Germinal center (tissue), 1 donor: Measurements from ENCODE around the gene GAPDH.
A peak's percentile ranks its signal among the peaks of the same experiment; 100 is the strongest.
"Not testable (repeated sequence)": the region's sequence is repeated elsewhere in the genome, so short reads cannot be mapped to it uniquely, and the experiment has no call there.

Source experiments
- DNase-seq: peaks from one replicate; pipeline ENCODE4 v3.0.0; 2012; ENCODE audit warnings: mixed read lengths, low spot score

GAPDH gene

DNA sequence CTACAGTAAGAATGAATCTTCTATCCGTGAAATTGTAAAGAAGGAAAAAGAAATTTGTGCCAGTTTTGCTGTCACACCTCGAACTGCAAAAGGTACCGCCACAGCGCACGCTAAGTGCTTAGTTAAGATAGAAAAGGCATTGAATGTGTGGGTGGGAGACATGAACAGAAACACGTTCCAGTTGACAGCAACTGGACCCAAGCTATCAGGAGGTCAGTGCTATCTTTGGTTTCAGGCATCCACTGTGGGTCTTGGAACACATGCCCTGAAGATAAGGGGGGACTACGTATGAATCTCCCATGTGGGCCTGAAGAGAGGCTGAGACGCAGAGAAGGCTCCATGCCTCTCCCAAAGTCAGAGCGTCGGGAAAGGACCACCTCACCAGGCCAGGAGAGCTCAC is 11.7 kb downstream of the GAPDH start:
- DNase-seq, result no peak

- no peak for DNase-seq
Measured at GRCh38 chr12:6547566-6547965, 13.2 kb downstream of the GAPDH start.

DNA sequence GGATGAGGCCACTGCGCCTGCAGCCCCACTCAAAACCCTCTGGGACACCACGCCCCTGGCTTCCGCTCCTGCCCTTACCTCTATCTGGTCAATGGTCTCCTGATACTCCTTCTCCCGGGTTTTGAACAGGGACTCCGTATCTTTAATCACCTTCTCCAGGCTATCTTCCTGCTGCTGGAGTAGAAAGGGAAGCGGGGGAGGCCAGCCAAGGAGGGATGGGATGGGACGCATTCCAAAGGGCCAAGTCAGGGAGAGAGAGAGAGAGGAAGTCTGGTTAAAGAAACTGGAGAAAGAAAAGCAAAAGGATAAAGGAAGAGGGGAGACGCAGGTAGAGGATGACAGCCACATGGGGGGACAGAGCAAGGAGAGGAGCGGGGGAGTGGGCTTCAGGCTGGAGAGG is 13.7 kb downstream of the GAPDH start:
- no peak for DNase-seq

DNA sequence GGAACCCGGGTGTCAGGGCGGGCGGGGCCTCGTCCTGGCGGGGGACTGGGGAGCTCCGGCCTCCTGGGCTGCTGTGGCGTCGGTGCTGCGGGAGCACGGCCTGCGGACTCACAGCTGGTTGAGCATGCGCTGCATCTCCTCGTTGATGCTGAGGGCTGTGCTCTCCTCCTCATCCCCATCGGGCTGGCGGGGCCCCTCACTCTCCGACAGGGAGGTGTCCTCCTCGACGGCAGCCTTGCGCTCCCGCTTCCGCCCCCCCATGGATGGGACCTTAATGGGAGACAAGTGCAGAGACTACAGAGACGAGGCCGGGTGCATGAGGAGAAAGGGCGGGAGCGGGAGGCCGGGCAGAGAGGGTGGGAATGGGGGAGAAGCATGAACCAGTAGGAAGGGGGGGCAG is 14.2 kb downstream of the GAPDH start:
- DNase-seq, result no peak

DNA sequence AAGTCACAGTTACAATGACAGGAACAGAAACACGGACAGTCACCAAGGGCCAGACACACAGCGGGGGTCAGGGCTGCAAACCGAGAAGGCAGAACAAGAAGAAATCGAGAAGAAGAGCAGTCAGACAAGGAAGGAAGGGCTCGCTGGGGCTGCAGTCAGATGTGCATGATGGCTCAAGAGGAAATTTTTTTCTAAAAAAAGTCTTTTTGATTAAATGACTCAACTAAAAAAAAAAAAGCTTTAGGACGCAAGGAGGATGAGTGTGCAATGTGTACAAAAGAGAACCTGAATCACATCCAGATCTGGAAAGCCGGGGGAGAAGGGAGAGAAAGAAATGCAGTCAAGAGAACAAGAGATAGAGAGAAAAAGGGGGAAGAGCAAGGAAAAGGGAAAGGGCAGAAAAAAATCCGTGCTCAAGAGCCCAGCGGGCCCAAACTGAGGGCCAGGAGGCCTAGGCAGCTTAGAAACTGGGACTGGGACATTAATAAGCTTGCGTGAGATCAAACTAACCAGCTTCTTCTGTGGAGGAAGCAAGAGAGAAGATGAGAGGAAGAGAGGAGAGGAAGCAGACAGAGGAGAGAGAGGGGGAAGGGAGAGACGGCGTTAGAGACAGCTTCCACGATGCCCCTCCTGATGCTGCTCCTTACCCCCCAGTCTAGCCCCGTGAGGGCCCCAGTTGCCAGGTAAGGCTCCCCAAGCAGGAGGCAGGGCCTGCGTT is 14.8 kb downstream of the GAPDH start:
- DNase-seq, result no peak

DNA sequence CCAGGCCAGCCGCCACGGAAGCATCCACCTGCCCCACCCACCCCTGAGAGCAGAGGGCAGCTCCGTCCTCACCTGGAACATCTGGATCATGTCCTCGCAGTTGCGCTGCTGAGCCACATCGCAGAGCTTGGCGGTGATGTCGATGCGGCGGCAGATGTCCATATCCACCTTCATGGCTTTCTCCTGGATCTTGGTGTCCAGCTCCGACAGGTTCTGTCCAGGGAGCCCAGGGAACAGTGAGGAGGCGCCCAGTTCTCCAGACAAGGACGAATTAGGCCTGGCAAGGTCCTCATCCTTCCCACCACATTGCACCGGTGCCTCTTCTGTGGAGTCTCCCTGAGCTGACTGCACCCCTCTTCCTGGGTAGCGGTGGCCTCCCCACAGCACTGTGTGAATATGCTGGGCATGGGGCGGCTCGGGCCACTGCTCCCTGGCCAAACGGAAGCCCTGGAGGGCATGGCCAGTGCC is 15.4 kb downstream of the GAPDH start:
- no peak for DNase-seq

DNA sequence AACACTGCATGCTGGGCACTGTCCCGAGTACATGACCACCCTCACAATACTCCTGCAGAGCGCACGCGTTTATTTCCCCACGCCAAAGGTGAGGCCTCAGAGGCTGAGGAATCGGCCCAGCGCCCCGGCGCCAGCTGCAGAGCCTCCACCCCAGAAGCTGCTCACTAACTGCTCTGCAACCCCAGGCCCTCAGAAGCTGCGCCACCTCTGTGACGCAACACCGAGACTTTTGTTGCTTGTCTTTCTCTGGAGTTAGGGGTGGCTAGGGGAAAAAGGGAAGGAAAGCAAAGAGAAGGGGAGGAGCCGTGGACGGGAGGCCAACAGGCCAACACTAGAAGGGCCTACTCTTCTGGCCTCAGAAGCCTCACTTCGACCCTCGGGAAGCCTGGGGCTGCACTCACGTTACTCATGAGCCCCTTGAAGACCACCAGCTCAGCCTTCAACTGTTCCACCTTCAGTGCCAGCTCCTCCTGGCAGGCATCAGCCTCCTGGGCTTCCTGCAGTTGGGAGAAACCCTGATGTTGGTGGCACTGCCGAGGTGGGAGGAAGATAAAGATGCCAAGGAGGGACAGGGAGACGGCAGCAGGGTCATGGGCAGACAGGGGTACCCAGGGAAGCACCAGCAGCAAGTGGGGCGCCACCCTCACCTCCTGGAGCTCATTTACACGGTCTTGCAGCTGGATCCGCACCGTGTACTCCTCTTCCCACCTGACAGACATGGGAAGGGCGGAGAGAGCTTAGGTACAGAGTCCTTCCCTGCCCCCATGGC is 16.2 kb downstream of the GAPDH start:
- DNase-seq, result no peak

- DNase-seq, result no peak
Measured at GRCh38 chr12:6551063-6551461, 16.7 kb downstream of the GAPDH start.

GRCh38 chr12:6551496-6552139 is 17.3 kb downstream of the GAPDH start:
- no peak for DNase-seq

DNA sequence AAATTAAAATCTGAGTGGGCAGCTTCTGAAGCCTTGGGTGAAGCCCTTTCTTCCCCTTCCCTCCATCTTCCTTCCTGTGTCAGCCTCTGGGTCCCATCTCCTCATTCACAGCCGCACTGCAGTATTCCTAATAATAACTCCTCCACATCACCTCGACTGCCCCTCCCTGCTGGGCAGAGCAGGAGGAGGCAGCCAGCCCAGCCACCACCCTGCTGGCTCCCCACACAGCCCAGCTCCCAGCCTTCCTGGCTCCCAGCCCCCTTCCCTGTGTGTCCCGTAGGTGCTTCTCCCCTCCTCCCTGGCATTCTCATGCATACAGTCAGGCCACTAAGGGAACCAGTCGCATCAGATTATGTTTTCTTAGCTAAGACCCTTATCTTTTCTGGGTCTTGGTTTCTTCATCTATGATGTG is 17.8 kb downstream of the GAPDH start:
- DNase-seq, result no peak

GRCh38 chr12:6553051-6553868 is 18.9 kb downstream of the GAPDH start:
- DNase-seq, result no peak

GRCh38 chr12:6554168-6555017 is 20.1 kb downstream of the GAPDH start:
- peak; percentile 82 for DNase-seq

DNA sequence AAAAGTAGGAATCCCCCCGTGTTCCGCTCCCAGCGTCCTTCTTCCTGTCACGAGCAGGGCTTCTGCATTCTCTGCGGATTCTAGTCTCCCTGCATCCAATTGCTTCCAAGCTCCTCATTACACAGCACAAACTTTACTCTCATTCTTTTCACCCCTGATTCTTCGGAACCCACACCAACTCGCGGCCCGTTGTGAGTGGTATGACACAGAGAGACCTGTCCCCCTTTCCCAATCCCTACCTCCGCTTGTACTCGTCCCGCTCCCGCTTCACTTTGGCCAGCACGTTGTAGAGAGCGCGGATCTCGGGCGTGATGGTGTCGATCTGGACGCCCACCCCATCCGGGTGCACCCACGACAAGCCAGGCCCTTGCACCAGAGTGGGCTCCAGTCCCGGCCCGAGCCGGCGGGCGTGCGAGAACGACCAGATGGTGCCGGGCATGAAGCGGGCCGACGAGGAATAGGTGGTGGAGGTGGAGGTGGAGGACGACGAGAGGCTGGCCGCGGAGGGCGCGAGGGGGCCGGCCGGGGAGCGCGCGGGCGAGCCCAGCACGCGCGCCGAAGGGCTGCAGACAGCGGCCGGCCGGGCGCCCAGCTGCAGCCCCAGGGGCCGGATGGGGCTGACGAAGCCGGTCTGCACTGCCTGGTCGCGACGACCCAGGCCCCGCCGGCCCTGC is 20.8 kb downstream of the GAPDH start:
- no peak for DNase-seq

GRCh38 chr12:6556496-6556817 is 22.1 kb downstream of the GAPDH start:
- not testable (repeated sequence) for DNase-seq

GRCh38 chr12:6556857-6557256 is 22.5 kb downstream of the GAPDH start:
- no peak for DNase-seq

GRCh38 chr12:6558014-6558760 is 23.9 kb downstream of the GAPDH start:
- DNase-seq, result peak; percentile 72

DNA sequence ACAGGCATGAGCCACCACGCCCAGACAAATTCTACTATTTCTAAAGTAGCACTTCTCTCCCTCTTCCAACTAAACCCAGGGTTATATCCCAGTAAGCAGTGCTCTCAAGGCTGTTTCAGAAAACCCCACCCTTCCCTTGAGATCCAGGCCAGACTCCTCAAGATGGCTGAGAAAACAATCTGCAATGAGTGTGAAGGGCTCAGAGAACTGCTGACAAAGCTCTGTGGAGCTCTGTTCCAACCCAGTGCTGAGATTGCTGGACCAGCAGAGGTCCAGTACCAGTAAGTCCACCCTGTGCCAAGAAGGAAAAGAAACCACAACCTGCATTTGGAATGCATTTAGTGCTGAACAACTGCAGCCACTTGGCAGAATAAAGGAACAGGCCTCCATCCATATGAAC is 25.2 kb downstream of the GAPDH start:
- no peak for DNase-seq

DNA sequence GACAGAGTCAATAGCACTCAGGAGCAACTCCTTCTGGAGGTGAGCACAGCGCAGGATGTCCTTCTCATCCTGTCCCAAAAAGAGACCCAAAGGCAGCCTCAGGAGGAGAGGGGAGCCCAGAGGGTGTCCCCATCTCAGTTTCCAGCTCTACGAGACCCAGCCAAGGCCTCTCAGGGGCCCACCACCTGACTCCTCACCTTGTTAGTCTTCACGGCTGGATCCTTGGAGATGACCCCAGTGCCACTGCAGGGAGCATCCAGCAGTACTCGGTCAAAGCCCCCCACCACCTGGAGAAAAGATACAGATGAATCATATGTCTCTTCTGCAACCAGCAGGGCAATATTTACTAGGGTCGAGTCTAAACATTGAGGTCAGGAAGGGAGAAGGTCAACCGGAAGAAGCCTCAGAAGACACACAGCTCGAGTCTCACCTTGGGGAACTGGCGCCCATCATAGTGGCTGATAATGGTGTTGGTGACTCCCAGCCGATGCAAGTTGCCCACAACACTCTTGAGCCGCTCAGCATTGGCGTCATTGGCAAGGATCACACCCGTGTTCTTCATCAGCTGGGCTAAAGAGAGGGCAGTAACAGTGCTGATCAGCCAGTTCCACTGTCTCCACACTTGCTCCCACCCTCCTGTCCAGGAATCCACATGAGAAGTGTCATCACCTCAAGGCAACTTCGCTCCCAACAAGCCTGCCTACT is 26.3 kb downstream of the GAPDH start:
- no peak for DNase-seq

GRCh38 chr12:6562881-6563280 is 28.6 kb downstream of the GAPDH start:
- no peak for DNase-seq
